Measurements from ENCODE around the gene KIF17.

KIF17 gene

DNA sequence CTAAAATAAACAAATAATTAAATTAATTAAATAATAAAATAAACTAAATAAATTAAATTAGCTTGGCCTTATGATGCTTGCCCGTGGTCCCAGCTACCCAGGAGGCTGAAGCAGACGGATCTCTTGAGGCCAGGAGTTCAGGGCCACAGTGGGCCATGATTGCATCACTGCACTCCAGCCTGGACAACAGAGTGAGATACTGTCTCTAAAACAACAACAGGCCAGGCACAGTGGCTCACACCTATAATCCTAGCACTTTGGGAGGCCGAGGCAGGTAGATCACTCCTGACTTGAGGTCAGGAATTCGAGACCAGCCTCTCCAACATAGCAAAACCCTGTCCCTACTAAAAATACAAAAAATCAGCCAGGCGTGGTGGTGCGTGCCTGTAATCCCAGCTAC, 96.8 kb downstream of the KIF17 start:
- Histone ChIP-seq H3K36me3 (ENCODE audit: control insufficient read depth in 2 of 2, insufficient read depth in 2 of 2, low read length in 2 of 2) (no peaks in the 10 kb centered on the region), H3K4me3 (ENCODE audit: low read length in 2 of 2) (no peak overlapping the region), H3K27ac (ENCODE audit: low read length) (no peak overlapping the region), H3K9ac (ENCODE audit: low read length in 2 of 2) (no peak overlapping the region), H3K4me1 (ENCODE audit: control insufficient read depth, insufficient read depth, low read length) (peaks cover 7% of the 10 kb centered on the region), H3K9me3 (ENCODE audit: control insufficient read depth in 2 of 2, low read length in 2 of 2) (no peaks in the 10 kb centered on the region), H3K27me3 (ENCODE audit: control insufficient read depth in 1 of 2, insufficient read depth in 2 of 2, low read length in 2 of 2) (peaks cover 0 to 2% of the 10 kb centered on the region in 2 donors)

DNA sequence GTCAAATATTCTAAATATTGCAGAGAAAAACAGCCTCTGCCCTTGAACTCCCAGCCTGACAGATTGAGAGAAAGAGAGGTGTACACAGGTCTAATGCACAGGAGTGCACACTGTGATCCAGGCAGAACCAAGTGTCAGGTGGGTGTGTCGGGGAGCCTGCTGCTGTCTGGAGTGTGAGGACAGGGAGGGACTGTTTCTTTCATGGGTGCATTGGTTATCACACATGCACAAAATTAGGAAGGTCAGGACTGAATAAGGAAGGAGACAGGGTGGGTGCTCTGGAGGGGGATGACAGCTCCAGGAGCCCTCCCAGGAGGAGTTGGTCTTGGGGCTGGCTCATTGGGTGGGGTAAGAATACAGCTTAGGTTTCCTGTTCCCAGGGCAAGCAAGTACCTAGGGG, 97.8 kb downstream of the KIF17 start:
- Histone ChIP-seq H3K9ac (ENCODE audit: low read length in 2 of 2) (no peak overlapping the region), H3K4me3 (ENCODE audit: low read length in 2 of 2) (no peak overlapping the region), H3K9me3 (ENCODE audit: control insufficient read depth in 2 of 2, low read length in 2 of 2) (no peaks in the 10 kb centered on the region), H3K27me3 (ENCODE audit: control insufficient read depth in 1 of 2, insufficient read depth in 2 of 2, low read length in 2 of 2) (peaks cover 0 to 2% of the 10 kb centered on the region in 2 donors), H3K4me1 (ENCODE audit: control insufficient read depth, insufficient read depth, low read length) (peaks cover 9% of the 10 kb centered on the region), H3K27ac (ENCODE audit: low read length) (no peak overlapping the region), H3K36me3 (ENCODE audit: control insufficient read depth in 2 of 2, insufficient read depth in 2 of 2, low read length in 2 of 2) (no peaks in the 10 kb centered on the region)

DNA sequence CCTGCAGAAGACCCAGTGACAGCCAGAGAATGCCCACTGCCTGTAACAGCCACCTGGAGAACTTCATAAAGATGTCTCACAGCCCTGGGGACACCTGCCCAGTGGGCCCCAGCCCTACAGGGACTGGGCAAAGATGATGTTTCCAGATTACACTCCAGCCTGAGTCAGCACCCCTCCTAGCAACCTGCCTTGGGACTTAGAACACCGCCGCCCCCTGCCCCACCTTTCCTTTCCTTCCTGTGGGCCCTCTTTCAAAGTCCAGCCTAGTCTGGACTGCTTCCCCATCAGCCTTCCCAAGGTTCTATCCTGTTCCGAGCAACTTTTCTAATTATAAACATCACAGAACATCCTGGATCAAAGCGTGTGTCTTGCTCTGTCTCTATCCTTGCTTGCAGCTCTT, 99.3 kb downstream of the KIF17 start:
- H3K9ac ChIP-seq (ENCODE audit: low read length in 2 of 2) = no peak overlapping the region
- H3K36me3 ChIP-seq (ENCODE audit: control insufficient read depth in 2 of 2, insufficient read depth in 2 of 2, low read length in 2 of 2) = no peaks in the 10 kb centered on the region
- no peaks in the 10 kb centered on the region for H3K9me3 ChIP-seq (ENCODE audit: control insufficient read depth in 2 of 2, low read length in 2 of 2)
- H3K4me1 ChIP-seq (ENCODE audit: control insufficient read depth, insufficient read depth, low read length) = peaks cover 13% of the 10 kb centered on the region
- no peak overlapping the region for H3K27ac ChIP-seq (ENCODE audit: low read length)
- no peaks in the 10 kb centered on the region for H3K27me3 ChIP-seq (ENCODE audit: control insufficient read depth in 1 of 2, insufficient read depth in 2 of 2, low read length in 2 of 2)
- no peak overlapping the region for H3K4me3 ChIP-seq (ENCODE audit: low read length in 2 of 2)

DNA sequence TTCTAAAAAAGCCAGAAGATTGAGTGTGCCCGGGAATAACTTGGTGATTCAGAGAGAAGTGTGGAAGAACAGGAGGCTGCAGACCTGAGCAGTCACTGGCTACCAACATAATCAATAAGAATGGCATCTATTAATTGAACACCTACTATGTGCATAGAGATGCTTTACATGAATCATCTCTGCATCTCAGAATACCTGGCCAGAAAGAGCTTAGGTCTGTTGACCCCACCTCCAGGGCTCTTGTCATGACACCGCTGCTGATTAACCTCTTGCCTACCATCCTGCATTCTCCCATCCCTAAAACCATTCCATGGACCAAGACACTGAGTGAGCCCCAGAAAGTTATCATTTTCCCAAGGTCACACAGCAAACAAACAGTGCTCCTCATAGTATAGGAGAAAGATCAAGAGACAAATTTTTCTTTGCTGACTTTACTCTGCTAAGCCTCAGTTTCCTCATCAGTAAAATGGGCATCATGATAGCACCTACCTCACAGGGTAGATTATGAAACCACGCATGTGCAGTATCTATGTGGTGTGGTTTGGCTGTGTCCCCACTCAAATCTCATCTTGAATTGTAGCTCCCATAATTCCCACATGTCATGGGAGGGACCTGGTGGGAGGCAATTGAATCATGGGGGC, 100.8 kb downstream of the KIF17 start:
- Histone ChIP-seq H3K27me3 (ENCODE audit: control insufficient read depth in 1 of 2, insufficient read depth in 2 of 2, low read length in 2 of 2) (no peaks in the 10 kb centered on the region), H3K4me3 (ENCODE audit: low read length in 2 of 2) (peak overlapping the region in 1 of 2 donors; percentile 35), H3K36me3 (ENCODE audit: control insufficient read depth in 2 of 2, insufficient read depth in 2 of 2, low read length in 2 of 2) (no peaks in the 10 kb centered on the region), H3K9ac (ENCODE audit: low read length in 2 of 2) (no peak overlapping the region), H3K4me1 (ENCODE audit: control insufficient read depth, insufficient read depth, low read length) (peaks cover 15% of the 10 kb centered on the region), H3K27ac (ENCODE audit: low read length) (no peak overlapping the region), H3K9me3 (ENCODE audit: control insufficient read depth in 2 of 2, low read length in 2 of 2) (no peaks in the 10 kb centered on the region)

DNA sequence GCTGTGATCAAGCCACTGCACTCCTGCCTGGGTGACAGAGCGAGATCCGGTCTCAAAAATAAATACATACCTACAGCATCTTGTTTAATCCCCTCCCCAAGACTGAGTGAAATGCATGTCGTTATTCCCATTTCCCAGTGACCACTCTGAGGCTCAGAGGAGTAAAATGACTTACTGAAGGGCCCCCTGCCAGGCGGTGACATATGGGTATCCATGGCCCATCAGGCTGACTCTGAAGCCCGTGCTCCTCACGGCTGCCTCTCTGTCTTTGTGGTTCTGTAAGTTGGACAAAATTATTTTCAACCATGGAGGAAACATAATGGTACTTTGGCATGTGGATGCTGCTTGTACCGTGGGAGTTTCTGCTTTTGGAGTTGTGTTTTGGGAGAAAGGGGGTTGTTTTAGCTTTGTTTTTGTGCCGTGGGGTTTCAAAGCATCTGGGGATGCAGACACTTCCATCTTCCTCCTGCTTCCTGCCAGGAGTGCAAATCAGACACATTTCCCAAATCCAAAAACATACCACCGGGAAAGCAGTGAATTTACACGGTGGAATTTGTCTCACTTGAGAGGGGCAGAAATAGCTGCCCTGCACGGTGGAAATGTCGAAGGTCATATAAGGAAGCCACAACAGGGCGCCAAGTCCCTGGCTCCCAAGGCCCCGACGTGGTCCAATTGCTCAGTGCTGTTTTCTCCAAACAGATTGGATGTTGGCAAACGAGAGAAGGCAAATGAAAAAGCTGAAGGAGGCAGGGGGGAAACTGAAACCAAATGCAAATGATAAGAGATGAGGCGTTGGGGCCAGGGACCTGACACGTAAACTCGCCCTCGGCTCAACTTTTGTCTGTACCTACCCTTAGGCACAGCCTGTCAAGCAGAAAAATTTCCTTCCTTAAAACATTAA, 101.6 kb downstream of the KIF17 start:
- Histone ChIP-seq H3K9me3 (ENCODE audit: control insufficient read depth in 2 of 2, low read length in 2 of 2) (no peaks in the 10 kb centered on the region), H3K36me3 (ENCODE audit: control insufficient read depth in 2 of 2, insufficient read depth in 2 of 2, low read length in 2 of 2) (no peaks in the 10 kb centered on the region), H3K27ac (ENCODE audit: low read length) (no peak overlapping the region), H3K27me3 (ENCODE audit: control insufficient read depth in 1 of 2, insufficient read depth in 2 of 2, low read length in 2 of 2) (no peaks in the 10 kb centered on the region), H3K4me3 (ENCODE audit: low read length in 2 of 2) (peak overlapping the region in 1 of 2 donors; percentile 35), H3K4me1 (ENCODE audit: control insufficient read depth, insufficient read depth, low read length) (peaks cover 15% of the 10 kb centered on the region), H3K9ac (ENCODE audit: low read length in 2 of 2) (no peak overlapping the region)

DNA sequence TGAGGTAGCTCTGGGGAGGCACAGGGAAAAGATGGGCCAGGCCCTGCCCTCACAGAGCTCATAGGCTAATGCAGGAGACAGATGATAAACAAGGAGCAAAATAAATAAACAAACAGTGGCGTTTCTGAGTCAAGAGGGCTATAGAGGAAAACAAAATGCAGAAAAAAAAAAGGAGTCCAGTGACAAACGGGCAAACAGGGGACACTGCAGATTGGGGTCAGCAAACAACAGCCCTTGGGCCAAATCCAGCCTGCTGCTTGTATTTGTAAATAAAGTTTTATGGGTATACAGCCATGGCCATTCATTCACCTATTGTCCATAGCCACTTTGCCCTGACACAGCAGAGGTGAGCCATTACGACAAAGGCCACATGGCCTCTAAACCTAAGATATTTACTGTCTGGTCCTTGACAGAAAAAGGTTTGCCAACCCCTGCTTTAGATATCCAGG, 103.7 kb downstream of the KIF17 start:
- H3K9ac ChIP-seq (ENCODE audit: low read length in 2 of 2) = no peak overlapping the region

More for the DNA sequence above, 103.7 kb downstream of the KIF17 start:
- H3K27ac ChIP-seq (ENCODE audit: low read length) = peak overlapping the region; percentile 41
- H3K9me3 ChIP-seq (ENCODE audit: control insufficient read depth in 2 of 2, low read length in 2 of 2) = no peaks in the 10 kb centered on the region
- H3K27me3 ChIP-seq (ENCODE audit: control insufficient read depth in 1 of 2, insufficient read depth in 2 of 2, low read length in 2 of 2) = no peaks in the 10 kb centered on the region
- peaks cover 15% of the 10 kb centered on the region for H3K4me1 ChIP-seq (ENCODE audit: control insufficient read depth, insufficient read depth, low read length)
- no peak overlapping the region for H3K4me3 ChIP-seq (ENCODE audit: low read length in 2 of 2)
- no peaks in the 10 kb centered on the region for H3K36me3 ChIP-seq (ENCODE audit: control insufficient read depth in 2 of 2, insufficient read depth in 2 of 2, low read length in 2 of 2)
